Tibial nerve (tissue), 4 donors: ENCODE measurements around the gene AVEN. TPM values are rescaled to one million over a fixed set of nuclear protein-coding genes. Genes with fewer than 3 reads are reported as not detected.

Experiments used
- DNase-seq, 2 donors: peaks; one replicate each; pipeline ENCODE4 v3.0.0-alpha.2; 2019; ENCODE audit warnings: low spot score in 2 of 2
- H3K27ac ChIP-seq, 4 donors: fragments of 200-600 bp; sonication (generic) in 3 of 4; one replicate each; pipeline ENCODE4 v1.5.1; 2017 to 2019; ENCODE audit warnings: mild to moderate bottlenecking in 1 of 4
- H3K27me3 ChIP-seq, 2 donors: fragments of 200-600 bp; sonication (generic) in 1 of 2; one replicate each; pipeline versions ENCODE4 v1.5.1 to v1.6.0; 2017 to 2019
- H3K36me3 ChIP-seq, 3 donors: fragments of 200-600 bp; sonication (generic); one replicate each; pipeline ENCODE4 v1.5.1; 2018 to 2019
- H3K4me1 ChIP-seq, 4 donors: fragments of 200-600 bp; sonication (generic) in 3 of 4; one replicate each; pipeline ENCODE4 v1.5.1; 2017 to 2019
- H3K4me3 ChIP-seq, 4 donors: fragments of 200-600 bp; sonication (generic) in 3 of 4; one replicate each; pipeline ENCODE4 v1.5.1; 2017 to 2019; ENCODE audit warnings: mild to moderate bottlenecking in 1 of 4, moderate library complexity in 1 of 4
- H3K9me3 ChIP-seq, 4 donors: fragments of 200-600 bp; sonication (generic) in 3 of 4; one replicate each; pipeline ENCODE4 v1.5.1; 2017 to 2019
- EP300 ChIP-seq, 2 donors: sonication (generic); formaldehyde crosslinking; IDR thresholded peaks; one replicate each; pipeline ENCODE4 v1.6.1; 2017; ENCODE audit warnings: antibody characterized with exemption in 2 of 2, mild to moderate bottlenecking in 1 of 2
- POLR2A ChIP-seq, 2 donors: fragments of 450-650 bp; IDR thresholded peaks; one replicate each; pipeline ENCODE4 v1.6.1; 2017; ENCODE audit warnings: antibody characterized with exemption in 2 of 2, mild to moderate bottlenecking in 2 of 2, moderate library complexity in 2 of 2
- WGBS, 2 donors: methylation state at CpG; one replicate each; pipeline ENCODE4 v1.1.5; 2018; 5-methylcytosine and 5-hydroxymethylcytosine counted together
- total RNA-seq, 4 donors: library from RNA; depleted of rRNA; stranded (reverse); fragments of >200 nt; gene quantifications; one replicate each; pipeline ENCODE4 v1.1.0, GENCODE V29; 2016
- TF ChIP-seq, protein P1 (sequence below), 5 experiments: fragments of 200-600 bp in 3 of 5; fragments of 450-650 bp in 2 of 5; sonication (generic) in 3 of 5; IDR thresholded peaks; one replicate each; pipeline ENCODE4 v1.5.1; 2016 to 2019; ENCODE audit warnings: antibody characterized with exemption in 5 of 5, mild to moderate bottlenecking in 3 of 5, moderate library complexity in 2 of 5

The AVEN gene
- total RNA-seq, 4 donors from 2014 or later = 14.9 to 34.8 (median 25.5) TPM

DNA sequence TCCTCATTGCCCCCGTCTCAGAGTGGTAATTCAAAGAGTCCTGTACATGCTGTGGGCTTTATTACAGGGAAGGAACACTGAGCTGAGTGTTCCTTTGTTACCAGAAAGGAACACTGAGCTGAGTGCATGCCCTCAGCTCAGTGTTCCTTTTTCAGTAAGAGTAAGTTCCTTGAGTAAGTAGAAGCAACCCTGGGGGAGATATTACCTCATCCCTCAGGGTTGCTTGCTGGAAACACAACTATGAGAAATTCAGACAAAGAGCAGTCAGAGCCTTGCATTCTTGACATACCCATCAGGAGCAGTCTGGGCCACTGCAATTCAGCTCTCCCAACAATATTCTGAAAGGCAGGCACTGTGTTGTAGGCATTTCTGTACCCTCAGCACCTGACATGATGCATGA, 53.7 kb downstream of the AVEN start:
- no peak overlapping the region for H3K4me3 ChIP-seq
- no peak for DNase-seq
- no peaks in the 10 kb centered on the region for H3K9me3 ChIP-seq
- no peak for TF ChIP-seq EP300 (IDR thresholded peaks at IDR 0.05)
- TF ChIP-seq, protein P1, sequence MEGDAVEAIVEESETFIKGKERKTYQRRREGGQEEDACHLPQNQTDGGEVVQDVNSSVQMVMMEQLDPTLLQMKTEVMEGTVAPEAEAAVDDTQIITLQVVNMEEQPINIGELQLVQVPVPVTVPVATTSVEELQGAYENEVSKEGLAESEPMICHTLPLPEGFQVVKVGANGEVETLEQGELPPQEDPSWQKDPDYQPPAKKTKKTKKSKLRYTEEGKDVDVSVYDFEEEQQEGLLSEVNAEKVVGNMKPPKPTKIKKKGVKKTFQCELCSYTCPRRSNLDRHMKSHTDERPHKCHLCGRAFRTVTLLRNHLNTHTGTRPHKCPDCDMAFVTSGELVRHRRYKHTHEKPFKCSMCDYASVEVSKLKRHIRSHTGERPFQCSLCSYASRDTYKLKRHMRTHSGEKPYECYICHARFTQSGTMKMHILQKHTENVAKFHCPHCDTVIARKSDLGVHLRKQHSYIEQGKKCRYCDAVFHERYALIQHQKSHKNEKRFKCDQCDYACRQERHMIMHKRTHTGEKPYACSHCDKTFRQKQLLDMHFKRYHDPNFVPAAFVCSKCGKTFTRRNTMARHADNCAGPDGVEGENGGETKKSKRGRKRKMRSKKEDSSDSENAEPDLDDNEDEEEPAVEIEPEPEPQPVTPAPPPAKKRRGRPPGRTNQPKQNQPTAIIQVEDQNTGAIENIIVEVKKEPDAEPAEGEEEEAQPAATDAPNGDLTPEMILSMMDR (IDR thresholded peaks at IDR 0.05) = no peak
- TF ChIP-seq POLR2A (IDR thresholded peaks at IDR 0.05) = no peak
- H3K4me1 ChIP-seq = peaks cover 0 to 9% (median 0%) of the 10 kb centered on the region in 4 donors
- WGBS, 2 donors = 23 to 50% methylated on average over 1 of the region's 1 CpG
- peak overlapping the region in 2 of 4 donors; percentile 17 to 75 for H3K27ac ChIP-seq
- H3K36me3 ChIP-seq = no peaks in the 10 kb centered on the region
- H3K27me3 ChIP-seq = no peaks in the 10 kb centered on the region

DNA sequence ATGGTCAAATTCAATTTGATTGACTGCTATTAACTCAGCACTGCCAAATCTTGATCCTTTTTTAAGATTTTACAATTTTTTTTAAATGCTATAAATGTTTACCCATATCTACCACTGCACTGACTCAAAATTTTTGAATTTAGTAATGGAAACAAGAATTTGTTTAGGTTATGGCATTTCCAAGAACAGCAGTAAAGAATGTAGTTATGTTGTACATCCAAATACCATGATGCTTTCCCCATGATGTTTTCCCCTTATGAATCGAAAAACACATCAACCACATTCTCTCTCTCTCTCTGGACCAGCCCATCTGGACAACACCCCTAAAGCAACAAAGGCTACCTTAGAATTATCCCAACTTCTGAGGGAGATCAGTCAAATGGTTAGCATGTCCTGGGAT, 56.5 kb downstream of the AVEN start:
- Histone ChIP-seq H3K27ac (no peak overlapping the region), H3K4me1 (peaks cover 0 to 9% (median 0%) of the 10 kb centered on the region in 4 donors), H3K36me3 (no peaks in the 10 kb centered on the region), H3K4me3 (no peak overlapping the region), H3K9me3 (no peaks in the 10 kb centered on the region), H3K27me3 (no peaks in the 10 kb centered on the region)
- DNase-seq = no peak
- 54 to 55% methylated on average over 1 of the region's 1 CpG for WGBS, 2 donors
- TF ChIP-seq, protein P1 (IDR thresholded peaks at IDR 0.05) = no peak
- TF ChIP-seq POLR2A (IDR thresholded peaks at IDR 0.05) (no peak), EP300 (IDR thresholded peaks at IDR 0.05) (no peak)

DNA sequence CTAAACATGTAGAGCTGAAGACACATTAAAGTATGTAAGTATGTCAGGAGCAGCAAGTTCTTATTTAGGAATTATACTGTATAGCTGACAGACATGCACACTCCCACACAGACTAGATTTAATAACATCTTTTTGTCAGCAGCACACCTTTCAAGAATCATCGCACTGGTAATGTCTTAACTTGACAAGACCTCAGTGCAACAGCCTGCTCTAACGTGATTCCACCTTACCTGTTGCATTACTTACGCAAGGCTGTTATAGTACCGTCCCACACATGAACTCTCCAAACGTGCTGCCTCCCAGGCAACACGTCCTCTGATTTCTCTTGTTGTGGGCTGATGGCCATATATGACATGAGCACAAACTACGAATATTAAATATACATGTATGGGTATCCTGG, 58.8 kb downstream of the AVEN start:
- TF ChIP-seq, protein P1 (IDR thresholded peaks at IDR 0.05) = no peak
- TF ChIP-seq EP300 (IDR thresholded peaks at IDR 0.05) (no peak), POLR2A (IDR thresholded peaks at IDR 0.05) (no peak)
- H3K4me1 ChIP-seq = peaks cover 0 to 2% (median 0%) of the 10 kb centered on the region in 4 donors
- H3K4me3 ChIP-seq = no peak overlapping the region
- DNase-seq = no peak
- WGBS, 2 donors = 67 to 69% methylated on average over 7 of the region's 7 CpGs
- no peaks in the 10 kb centered on the region for H3K9me3 ChIP-seq
- H3K36me3 ChIP-seq = no peaks in the 10 kb centered on the region
- no peaks in the 10 kb centered on the region for H3K27me3 ChIP-seq
- H3K27ac ChIP-seq = no peak overlapping the region

DNA sequence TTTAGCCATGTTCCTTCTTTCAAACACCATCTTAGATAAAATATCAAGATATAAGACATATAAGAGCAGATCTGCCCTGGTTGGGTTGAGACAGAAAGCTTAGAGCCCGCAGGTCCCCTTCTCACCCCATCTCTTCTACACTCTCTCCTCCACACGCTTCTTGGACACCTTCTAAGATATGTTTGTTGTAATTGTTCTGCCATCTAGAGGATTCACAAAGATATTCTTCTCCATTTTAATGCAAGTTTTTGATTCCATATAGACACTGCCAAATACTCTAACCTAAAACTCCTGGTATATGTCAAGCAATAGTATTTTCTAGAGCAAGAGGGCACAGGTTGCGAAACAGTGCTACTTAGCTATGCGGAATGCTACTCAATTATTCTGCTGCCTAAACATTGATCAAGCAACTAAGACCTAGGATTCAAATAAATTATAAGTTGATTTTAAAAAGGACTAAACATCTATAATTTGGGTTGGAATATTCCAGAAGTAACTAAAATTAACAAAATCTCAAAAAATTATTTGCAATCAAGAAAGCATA, 63.9 kb downstream of the AVEN start:
- no peaks in the 10 kb centered on the region for H3K36me3 ChIP-seq
- DNase-seq = no peak
- H3K4me3 ChIP-seq = no peak overlapping the region
- TF ChIP-seq, protein P1 (IDR thresholded peaks at IDR 0.05) = no peak
- TF ChIP-seq EP300 (IDR thresholded peaks at IDR 0.05) (no peak), POLR2A (IDR thresholded peaks at IDR 0.05) (no peak)
- H3K27me3 ChIP-seq = no peaks in the 10 kb centered on the region
- WGBS, 2 donors = 81 to 87% methylated on average over 4 of the region's 4 CpGs
- no peaks in the 10 kb centered on the region for H3K4me1 ChIP-seq
- H3K27ac ChIP-seq = no peak overlapping the region
- H3K9me3 ChIP-seq = no peaks in the 10 kb centered on the region

DNA sequence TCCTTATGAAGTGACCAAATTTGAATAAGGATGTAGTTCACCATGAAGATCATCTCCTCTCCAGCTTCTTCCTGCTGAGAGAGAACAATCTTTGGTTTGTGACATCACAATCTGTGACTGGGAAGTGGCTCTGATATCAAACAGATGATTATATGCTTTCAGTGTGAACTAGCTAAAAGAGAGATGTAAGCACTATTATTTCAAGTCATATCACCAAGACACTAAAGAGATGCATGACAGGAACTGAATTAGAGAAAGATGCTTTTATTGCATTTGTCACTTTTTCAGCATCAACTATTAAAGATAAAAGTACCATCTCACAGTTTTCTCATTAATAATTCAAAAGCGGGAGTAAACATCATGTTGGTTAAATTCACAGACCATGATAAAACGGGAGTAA, 67.2 kb downstream of the AVEN start:
- 73 to 82% methylated on average over 2 of the region's 2 CpGs for WGBS, 2 donors
- H3K4me3 ChIP-seq = no peak overlapping the region
- no peaks in the 10 kb centered on the region for H3K27me3 ChIP-seq
- no peaks in the 10 kb centered on the region for H3K9me3 ChIP-seq
- H3K27ac ChIP-seq = no peak overlapping the region
- H3K36me3 ChIP-seq = no peaks in the 10 kb centered on the region
- H3K4me1 ChIP-seq = no peaks in the 10 kb centered on the region
- DNase-seq = no peak
- TF ChIP-seq POLR2A (IDR thresholded peaks at IDR 0.05) (no peak), EP300 (IDR thresholded peaks at IDR 0.05) (no peak)
- TF ChIP-seq, protein P1 (IDR thresholded peaks at IDR 0.05) = no peak
